Stimulated activated naive CD8-positive, alpha-beta T cell treated with anti-CD3 and anti-CD28 coated beads, Interleukin-15, amount 100 ng/mL, for 72 hours (primary cell): ENCODE results near the gene CCDC34.
A peak's percentile ranks its signal among the peaks of the same experiment; 100 is the strongest.
"Not testable (repeated sequence)": the region's sequence is repeated elsewhere in the genome, so short reads cannot be mapped to it uniquely, and the experiment has no call there.

Experiments used
- ATAC-seq: fragments of 150-1000 bp; cut with Tn5 transposase; 2 replicates; pipeline ENCODE4 v1.10.0; 2021; ENCODE audit warnings: mild to moderate bottlenecking, moderate library complexity
- DNase-seq, 2 donors: peaks; one replicate each; pipeline ENCODE4 v3.0.0; 2021 to 2022
- H3K27ac Mint-ChIP-seq, 2 donors: one replicate each; pipeline ENCODE4 v1.8.0; 2022; ENCODE audit warnings: mild to moderate bottlenecking in 2 of 2, mixed read lengths in 2 of 2, moderate library complexity in 2 of 2
- H3K27me3 Mint-ChIP-seq: one replicate; pipeline ENCODE4 v1.8.0; 2022; ENCODE audit warnings: mixed read lengths
- H3K4me1 Mint-ChIP-seq: one replicate; pipeline ENCODE4 v1.8.0; 2022; ENCODE audit warnings: mild to moderate bottlenecking, mixed read lengths
- H3K4me3 Mint-ChIP-seq, 2 donors: one replicate each; pipeline ENCODE4 v1.8.0; 2022; ENCODE audit warnings: mild to moderate bottlenecking in 2 of 2, mixed read lengths in 2 of 2, moderate library complexity in 1 of 2
- H3K9me3 Mint-ChIP-seq, 2 donors: one replicate each; pipeline ENCODE4 v1.8.0; 2022; ENCODE audit warnings: mixed read lengths in 2 of 2

Gene CCDC34

DNA sequence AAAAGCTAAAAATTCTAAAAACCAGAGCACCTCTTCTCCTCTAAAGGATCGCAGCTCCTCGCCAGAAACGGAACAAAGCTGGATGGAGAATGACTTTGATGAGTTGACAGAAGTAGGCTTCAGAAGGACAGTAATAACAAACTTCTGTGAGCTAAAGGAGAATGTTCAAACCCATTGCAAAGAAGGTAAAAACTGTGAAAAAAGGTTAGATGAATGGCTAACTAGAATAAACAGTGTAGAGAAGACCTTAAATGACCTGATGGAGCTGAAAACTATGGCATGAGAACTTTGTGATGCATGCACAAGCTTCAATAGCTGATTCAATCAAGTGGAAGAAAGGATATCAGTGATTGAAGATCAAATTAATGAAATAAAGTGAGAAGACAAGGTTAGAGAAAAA, 40.8 kb downstream of the CCDC34 start:
- not testable (repeated sequence) for H3K4me1 Mint-ChIP-seq, H3K4me3 Mint-ChIP-seq, H3K27me3 Mint-ChIP-seq, ATAC-seq, DNase-seq, H3K27ac Mint-ChIP-seq
- peaks cover 5 to 11% of the 10 kb centered on the region in 2 donors for H3K9me3 Mint-ChIP-seq

DNA sequence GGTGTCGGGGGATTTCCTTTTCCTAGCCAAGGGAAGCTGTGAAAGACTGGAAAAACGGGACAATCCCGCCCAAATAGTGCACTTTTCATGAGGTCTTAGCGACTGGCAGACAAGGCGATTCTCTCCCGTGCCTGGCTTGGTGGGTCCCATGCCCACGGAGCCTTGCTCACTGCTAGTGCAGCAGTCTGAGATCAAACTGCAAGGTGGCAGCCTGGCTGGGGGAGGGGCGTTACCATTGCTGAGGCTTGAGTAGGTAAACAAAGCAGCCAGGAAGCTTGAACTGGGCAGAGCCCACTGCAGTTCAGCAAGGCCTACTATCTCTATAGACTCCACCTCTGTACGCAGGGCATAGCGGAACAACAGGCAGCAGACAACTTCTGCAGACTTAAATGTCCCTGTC, 41.7 kb downstream of the CCDC34 start:
- H3K27ac Mint-ChIP-seq, H3K4me1 Mint-ChIP-seq, H3K9me3 Mint-ChIP-seq, ATAC-seq, DNase-seq, H3K27me3 Mint-ChIP-seq, H3K4me3 Mint-ChIP-seq: not testable (repeated sequence)

DNA sequence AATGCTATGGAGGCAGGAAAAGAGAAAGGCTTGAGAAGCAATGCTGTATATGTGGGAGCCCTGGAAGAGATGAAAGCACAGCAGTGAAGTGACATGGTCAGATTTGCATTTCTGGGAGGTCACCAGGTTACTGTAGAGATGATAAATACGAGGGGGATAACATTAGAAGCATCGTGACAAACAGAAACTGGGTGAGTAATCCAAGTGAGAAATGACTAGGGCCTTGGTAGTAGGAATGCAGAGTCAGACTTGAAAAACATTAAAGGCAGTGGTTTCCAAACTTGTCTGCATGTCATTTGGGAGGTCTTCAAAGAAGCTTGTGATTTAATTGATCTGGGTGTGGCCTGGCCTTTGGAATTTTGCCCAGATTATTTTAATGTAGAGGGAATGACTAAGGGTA, 43.9 kb downstream of the CCDC34 start:
- H3K27me3 Mint-ChIP-seq = no peaks in the 10 kb centered on the region
- DNase-seq (peak; percentile 1 to 11), ATAC-seq (peak; percentile 98)
- no peaks in the 10 kb centered on the region for H3K9me3 Mint-ChIP-seq
- H3K4me1 Mint-ChIP-seq = peaks cover 9% of the 10 kb centered on the region
- no peak overlapping the region for H3K4me3 Mint-ChIP-seq
- no peak overlapping the region for H3K27ac Mint-ChIP-seq

DNA sequence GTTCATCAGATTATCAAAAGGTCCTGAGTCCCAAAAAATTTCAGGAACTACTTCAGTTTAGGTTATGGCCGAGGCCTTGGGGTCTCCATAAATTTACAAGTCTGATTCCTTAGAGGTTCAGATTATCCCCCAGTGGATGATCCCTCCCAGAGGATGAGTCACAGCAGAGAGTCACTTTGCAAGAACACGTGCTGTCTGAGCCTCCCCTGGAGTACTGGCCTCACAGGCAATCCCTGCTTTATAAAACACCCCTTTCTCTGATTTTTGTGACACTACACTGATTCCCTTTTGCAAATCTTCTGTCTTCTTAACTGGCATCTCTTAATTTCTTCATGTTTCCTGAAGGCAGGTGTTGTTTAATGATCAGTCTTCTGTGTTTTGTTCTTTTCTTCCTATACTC, 45.3 kb downstream of the CCDC34 start:
- DNase-seq = no peak

DNA sequence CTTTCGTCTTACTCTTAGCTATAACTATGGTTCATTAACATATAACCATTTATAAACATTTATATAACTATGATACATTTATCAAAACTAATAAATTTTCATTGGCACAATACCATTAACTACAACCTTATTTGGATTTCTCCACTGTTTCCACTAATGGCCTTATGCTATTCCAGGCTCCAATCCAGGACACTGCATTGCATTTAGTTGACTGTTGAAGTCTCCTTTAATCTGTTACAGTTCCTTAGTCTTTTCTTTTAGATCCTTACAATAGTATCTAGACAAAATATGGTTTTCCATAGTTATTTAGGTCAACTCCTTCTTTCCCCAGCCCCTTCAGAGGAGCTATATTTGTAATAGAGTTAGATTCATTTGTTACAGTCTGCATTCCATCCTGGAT, 47.2 kb downstream of the CCDC34 start:
- no peaks in the 10 kb centered on the region for H3K27me3 Mint-ChIP-seq
- ATAC-seq = no peak
- H3K9me3 Mint-ChIP-seq = no peaks in the 10 kb centered on the region
- H3K27ac Mint-ChIP-seq = no peak overlapping the region
- H3K4me3 Mint-ChIP-seq = no peak overlapping the region
- DNase-seq = no peak
- peaks cover 9% of the 10 kb centered on the region for H3K4me1 Mint-ChIP-seq

More for the DNA sequence above, 45.3 kb downstream of the CCDC34 start:
- peaks cover 9% of the 10 kb centered on the region for H3K4me1 Mint-ChIP-seq
- H3K27me3 Mint-ChIP-seq = no peaks in the 10 kb centered on the region
- H3K27ac Mint-ChIP-seq = no peak overlapping the region
- H3K4me3 Mint-ChIP-seq = no peak overlapping the region
- ATAC-seq = no peak
- no peaks in the 10 kb centered on the region for H3K9me3 Mint-ChIP-seq

DNA sequence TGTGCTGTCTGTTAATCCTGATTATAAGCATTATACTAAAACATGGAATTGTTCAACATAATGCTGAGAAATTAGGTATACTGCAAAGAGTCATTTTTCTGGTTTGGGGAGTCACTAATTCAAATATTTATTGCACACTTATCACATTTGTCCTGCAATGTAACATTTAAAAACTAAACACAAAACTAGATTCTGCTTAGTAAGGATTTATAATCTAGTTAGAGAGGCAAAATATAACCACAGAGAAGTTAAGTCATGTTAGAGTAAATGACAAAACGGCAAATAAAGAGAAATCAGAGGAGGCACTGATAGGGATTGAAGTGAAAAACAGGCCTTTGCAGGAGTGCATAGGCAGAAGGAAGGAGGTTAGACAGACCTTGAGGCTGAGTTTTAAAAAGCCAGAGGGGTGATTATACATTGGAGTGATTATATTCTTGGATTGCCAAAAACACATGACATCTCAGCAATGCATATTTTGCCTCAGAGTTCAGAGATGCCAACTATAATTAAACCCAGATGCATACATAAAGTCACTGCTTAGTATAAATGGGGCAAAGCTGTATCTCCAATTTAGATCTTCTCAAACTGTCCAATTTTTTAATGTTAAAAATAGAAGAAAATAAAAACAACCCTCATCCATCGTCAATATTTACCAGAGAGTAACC, 49.7 kb downstream of the CCDC34 start:
- no peaks in the 10 kb centered on the region for H3K4me1 Mint-ChIP-seq
- ATAC-seq = no peak
- DNase-seq = no peak
- no peak overlapping the region for H3K4me3 Mint-ChIP-seq
- H3K27me3 Mint-ChIP-seq = no peaks in the 10 kb centered on the region
- no peak overlapping the region for H3K27ac Mint-ChIP-seq
- no peaks in the 10 kb centered on the region for H3K9me3 Mint-ChIP-seq

DNA sequence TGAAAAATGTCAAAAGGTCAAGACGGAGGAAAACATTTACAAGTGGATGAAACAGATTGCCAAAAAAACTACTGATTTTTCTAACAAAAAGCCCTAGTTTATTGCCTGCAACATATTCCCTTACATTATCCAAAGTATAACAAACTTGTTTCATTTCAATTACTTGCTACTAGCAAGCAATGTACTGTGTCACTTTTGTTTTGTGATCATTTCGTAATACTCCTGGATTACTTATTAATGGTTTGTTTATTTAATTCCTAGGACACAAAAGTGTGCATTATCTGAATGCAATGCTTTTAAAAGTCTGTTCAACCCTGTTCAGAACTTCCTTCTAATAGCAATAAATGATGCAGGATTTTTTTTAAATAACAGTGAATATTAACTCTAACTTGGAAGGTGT, 50.9 kb downstream of the CCDC34 start:
- Mint-ChIP-seq H3K27me3 (no peaks in the 10 kb centered on the region), H3K27ac (no peak overlapping the region), H3K4me3 (no peak overlapping the region), H3K9me3 (no peaks in the 10 kb centered on the region), H3K4me1 (no peaks in the 10 kb centered on the region)
- DNase-seq (no peak), ATAC-seq (no peak)

DNA sequence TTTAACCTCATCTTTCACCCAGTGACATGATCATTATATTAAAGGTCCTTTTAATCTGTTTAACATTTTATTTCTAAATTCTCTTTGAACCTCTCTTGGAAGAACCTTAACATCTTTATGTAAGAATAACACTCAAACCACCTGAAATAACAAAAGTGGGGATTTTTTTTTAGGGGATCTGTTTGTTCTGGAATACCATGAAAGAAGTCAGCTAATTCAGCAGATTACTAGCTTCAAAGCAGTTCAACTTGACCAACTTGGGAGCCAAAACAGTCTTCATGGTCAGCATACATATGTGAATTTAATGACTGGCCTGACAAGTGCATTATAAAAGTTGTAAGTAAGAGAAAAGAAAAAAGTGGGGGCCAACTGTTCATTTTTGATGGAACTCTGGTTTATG, 52.3 kb downstream of the CCDC34 start:
- Mint-ChIP-seq H3K27ac (no peak overlapping the region), H3K9me3 (no peaks in the 10 kb centered on the region), H3K27me3 (no peaks in the 10 kb centered on the region), H3K4me1 (no peaks in the 10 kb centered on the region), H3K4me3 (no peak overlapping the region)
- DNase-seq (no peak), ATAC-seq (no peak)

DNA sequence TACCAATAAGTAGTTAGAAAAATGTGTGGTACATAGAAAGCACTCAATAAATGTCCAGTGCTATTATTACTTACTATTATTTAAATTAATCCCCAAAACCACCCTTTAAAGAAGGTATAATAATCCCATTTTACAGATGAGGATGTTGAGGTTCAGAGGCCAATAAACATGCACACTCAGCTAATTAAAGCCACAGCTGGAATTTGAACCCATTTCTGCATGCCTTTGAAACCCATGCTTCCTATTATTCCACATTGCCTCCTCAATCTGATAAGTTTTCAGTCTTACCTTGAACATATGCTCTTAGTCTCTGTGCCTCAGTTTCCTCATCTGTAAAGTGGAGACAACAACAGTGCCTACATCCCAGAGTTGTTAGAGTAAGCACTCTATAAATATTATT, 52.8 kb downstream of the CCDC34 start:
- no peaks in the 10 kb centered on the region for H3K27me3 Mint-ChIP-seq
- no peak for ATAC-seq
- no peaks in the 10 kb centered on the region for H3K4me1 Mint-ChIP-seq
- H3K27ac Mint-ChIP-seq = no peak overlapping the region
- H3K9me3 Mint-ChIP-seq = no peaks in the 10 kb centered on the region
- DNase-seq = no peak
- H3K4me3 Mint-ChIP-seq = no peak overlapping the region

DNA sequence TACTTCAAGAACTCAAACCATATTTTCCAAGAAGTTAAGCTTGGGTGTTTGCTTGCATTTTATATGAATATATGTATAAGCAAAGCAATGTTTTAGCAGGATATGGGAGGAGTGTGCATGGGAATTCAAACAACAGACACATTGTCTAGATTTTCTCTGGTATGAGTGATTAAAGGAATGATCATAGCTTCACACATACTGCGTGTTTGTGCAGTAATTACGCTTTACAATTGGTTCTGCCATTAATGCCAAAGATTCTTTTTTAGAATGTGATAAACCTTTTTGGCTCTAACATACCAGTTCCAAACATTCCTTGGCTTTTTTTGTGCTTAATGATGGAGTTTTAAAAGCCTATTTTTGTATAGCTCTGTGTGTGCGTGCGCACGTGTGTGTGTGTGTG, 54.0 kb downstream of the CCDC34 start:
- DNase-seq (no peak), ATAC-seq (no peak)
- no peaks in the 10 kb centered on the region for H3K27me3 Mint-ChIP-seq
- no peak overlapping the region for H3K27ac Mint-ChIP-seq
- H3K4me3 Mint-ChIP-seq = no peak overlapping the region
- peaks cover 2% of the 10 kb centered on the region in 2 donors for H3K9me3 Mint-ChIP-seq
- H3K4me1 Mint-ChIP-seq = no peaks in the 10 kb centered on the region

DNA sequence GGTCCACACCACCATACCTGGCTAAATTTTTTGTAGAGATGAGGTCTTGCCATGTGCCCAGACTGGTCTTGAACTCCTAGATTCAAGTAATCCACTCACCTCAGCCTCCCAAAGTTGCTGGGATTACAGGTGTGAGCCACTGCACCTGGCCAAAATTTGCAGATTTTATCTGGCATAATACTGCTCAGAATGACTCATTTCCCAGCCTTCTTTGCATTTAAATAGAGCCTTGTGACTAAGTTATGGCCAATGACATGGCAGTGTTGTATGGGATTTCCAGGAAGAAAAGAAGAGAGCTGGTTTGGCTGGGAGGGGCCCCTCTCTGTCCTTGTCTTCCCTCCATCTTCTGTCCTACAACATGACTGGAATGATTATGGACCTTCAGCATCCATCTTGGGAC, 55.8 kb downstream of the CCDC34 start:
- no peak for DNase-seq
- ATAC-seq = no peak
- no peaks in the 10 kb centered on the region for H3K27me3 Mint-ChIP-seq
- peaks cover 6 to 11% of the 10 kb centered on the region in 2 donors for H3K9me3 Mint-ChIP-seq
- H3K4me3 Mint-ChIP-seq = no peak overlapping the region
- no peak overlapping the region for H3K27ac Mint-ChIP-seq
- no peaks in the 10 kb centered on the region for H3K4me1 Mint-ChIP-seq

DNA sequence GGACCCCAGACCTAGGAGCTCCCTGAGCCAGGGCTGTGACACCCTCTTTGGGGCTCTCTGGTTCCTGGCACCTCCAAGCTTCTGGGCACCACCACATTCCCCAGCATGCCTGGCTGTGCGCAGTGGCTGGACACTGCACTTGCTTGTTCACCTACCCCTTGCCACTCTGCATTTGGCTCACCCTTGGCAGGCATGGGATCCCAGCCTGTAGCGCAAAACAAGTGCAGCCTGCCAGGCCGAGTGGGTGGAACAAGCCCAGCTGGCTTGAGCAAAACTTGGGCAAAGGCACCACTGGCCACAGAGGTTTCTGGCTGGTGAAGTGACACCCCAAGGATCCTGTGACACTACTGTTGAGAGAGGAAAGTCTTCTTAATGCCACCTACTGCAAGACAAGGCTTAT, 57.3 kb downstream of the CCDC34 start:
- Mint-ChIP-seq H3K27me3 (no peaks in the 10 kb centered on the region), H3K4me3 (no peak overlapping the region), H3K4me1 (no peaks in the 10 kb centered on the region), H3K27ac (no peak overlapping the region), H3K9me3 (peaks cover 6 to 11% of the 10 kb centered on the region in 2 donors)
- ATAC-seq = no peak
- DNase-seq = no peak

DNA sequence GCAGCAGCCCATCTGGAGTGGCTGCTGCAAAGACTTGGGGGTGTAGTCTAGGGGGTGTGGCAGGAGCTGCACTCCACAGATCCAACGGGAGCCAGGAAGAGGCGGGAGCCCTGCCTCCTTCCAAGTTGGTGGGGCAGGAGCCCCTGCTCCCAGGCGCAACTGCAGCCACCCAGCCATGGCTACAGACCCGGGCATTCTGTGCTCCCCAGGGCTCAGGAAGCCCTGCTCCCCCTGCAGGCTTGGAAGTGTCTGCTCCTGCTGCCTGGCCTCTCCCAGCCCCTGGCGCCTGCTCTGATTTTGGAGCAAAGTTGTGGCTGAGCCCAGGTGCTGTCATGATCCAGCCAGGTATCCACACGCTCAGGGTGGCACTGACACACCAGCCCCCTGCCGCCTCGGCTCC, 58.5 kb downstream of the CCDC34 start:
- Mint-ChIP-seq H3K27ac (no peak overlapping the region), H3K9me3 (peaks cover 6 to 11% of the 10 kb centered on the region in 2 donors), H3K4me1 (no peaks in the 10 kb centered on the region), H3K4me3 (no peak overlapping the region), H3K27me3 (peaks cover 6% of the 10 kb centered on the region)
- DNase-seq (no peak), ATAC-seq (no peak)

DNA sequence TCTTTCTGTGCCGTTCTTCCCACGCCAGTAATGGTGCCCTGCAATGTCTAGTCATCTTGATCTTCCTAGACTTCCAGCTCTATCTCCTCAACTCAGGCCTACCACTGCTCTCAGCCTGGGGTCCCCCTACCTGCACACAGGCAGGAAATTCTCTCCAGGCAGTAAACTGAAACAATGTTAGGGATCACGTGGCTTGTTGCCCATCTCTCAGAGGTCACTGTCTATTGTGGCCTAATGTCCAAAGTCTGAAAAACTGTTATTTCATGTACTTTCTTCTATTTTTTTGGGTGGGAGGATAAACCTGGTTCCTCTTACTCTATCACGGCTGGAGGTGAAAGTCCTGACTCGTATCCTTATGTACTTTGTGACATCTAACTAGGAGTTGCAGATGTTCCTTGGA, 59.1 kb downstream of the CCDC34 start:
- Mint-ChIP-seq H3K9me3 (peaks cover 6 to 11% of the 10 kb centered on the region in 2 donors), H3K4me3 (no peak overlapping the region), H3K27ac (no peak overlapping the region), H3K4me1 (no peaks in the 10 kb centered on the region), H3K27me3 (peaks cover 6% of the 10 kb centered on the region)
- no peak for ATAC-seq
- DNase-seq = no peak

DNA sequence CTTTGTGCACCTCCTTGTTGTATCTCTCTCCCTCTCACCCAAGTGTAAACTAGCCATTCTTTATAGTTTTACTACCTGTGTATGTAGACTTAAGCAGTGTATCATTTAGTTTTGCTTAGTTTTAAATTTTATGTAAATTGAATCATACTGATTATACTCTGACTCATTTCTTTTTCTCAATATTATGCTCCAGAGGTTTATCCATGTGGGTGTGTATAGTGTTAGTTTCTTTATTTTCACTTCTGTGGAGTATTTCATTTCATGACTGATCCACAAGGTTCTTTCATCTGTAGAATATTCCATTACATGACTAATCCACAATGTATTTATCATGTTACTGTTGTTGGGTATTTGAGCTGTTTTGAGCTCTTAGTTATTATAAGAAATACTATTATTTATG, 62.0 kb downstream of the CCDC34 start:
- peaks cover 6% of the 10 kb centered on the region for H3K27me3 Mint-ChIP-seq
- H3K9me3 Mint-ChIP-seq = peaks cover 6 to 11% of the 10 kb centered on the region in 2 donors
- H3K4me3 Mint-ChIP-seq = no peak overlapping the region
- H3K27ac Mint-ChIP-seq = no peak overlapping the region
- DNase-seq (no peak), ATAC-seq (peak; percentile 60)
- H3K4me1 Mint-ChIP-seq = no peaks in the 10 kb centered on the region

DNA sequence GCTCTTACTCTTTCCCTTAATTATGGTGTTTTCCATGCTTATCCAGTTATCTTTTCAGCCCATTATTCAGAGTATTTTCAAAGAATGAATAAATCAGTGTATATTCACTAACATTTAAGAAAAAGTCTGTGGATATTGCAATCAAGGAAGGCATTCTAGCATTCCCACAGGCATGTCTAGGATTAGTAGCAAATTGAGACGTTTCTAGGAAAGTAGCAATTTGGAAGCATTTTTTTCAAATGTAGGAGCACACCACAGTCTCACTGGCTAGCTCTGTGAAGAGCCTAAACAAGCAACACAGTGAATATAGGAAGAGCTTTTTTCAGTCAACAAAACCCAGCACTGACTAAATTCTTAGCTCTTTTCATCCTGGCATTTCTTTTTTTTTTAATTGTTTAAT, 65.4 kb downstream of the CCDC34 start:
- Mint-ChIP-seq H3K9me3 (no peaks in the 10 kb centered on the region), H3K27me3 (peaks cover 6% of the 10 kb centered on the region), H3K4me1 (no peaks in the 10 kb centered on the region), H3K27ac (no peak overlapping the region), H3K4me3 (no peak overlapping the region)
- ATAC-seq (no peak), DNase-seq (no peak)

DNA sequence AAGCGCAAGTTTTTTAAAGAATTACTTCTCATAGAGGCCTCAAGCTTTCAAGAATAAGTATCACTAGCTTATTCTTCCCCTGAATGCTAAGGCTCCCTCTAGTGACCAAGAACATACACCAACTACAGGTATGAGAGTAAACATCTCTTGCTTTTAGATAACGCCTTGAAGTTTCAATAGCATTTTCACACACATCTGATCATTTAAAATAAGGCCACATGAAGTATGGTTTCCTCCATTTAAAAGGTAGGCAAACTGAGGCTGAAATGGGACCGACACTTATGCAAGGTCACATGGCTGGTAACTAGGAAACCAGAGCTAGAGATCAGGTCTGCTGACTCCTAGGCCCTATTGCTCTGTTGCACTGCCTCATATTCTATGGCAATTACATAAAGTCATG, 66.5 kb downstream of the CCDC34 start:
- ATAC-seq (no peak), DNase-seq (no peak)
- H3K27ac Mint-ChIP-seq = no peak overlapping the region
- peaks cover 7 to 9% of the 10 kb centered on the region in 2 donors for H3K9me3 Mint-ChIP-seq
- no peaks in the 10 kb centered on the region for H3K4me1 Mint-ChIP-seq
- peaks cover 6% of the 10 kb centered on the region for H3K27me3 Mint-ChIP-seq
- no peak overlapping the region for H3K4me3 Mint-ChIP-seq
